Gastroesophageal sphincter (tissue), 4 donors: ENCODE results near the gene TIGAR. TPM values are rescaled to one million over a fixed set of nuclear protein-coding genes. Genes with fewer than 3 reads are reported as not detected.

ENCODE experiments used
- ATAC-seq: fragments of 150-250 bp; one replicate; pipeline ENCODE4 v1.9.1; 2016; ENCODE audit warnings: mild to moderate bottlenecking, moderate library complexity
- H3K27ac ChIP-seq, 4 donors: fragments of 200-600 bp; sonication (generic) in 3 of 4; 1 replicate in 3 of 4; 2 replicates in 1 of 4; pipeline ENCODE4 v1.5.1; 2016 to 2019
- H3K27me3 ChIP-seq: fragments of 200-600 bp; sonication (generic); one replicate; pipeline ENCODE4 v1.5.1; 2019
- H3K36me3 ChIP-seq, 2 donors: fragments of 200-600 bp; sonication (generic); one replicate each; pipeline ENCODE4 v1.5.1; 2019; ENCODE audit warnings: control low read depth in 1 of 2
- H3K4me1 ChIP-seq, 3 donors: fragments of 200-600 bp; sonication (generic); 1 replicate in 2 of 3; 2 replicates in 1 of 3; pipeline ENCODE4 v1.5.1; 2016 to 2019; ENCODE audit warnings: control low read depth in 2 of 3
- H3K4me3 ChIP-seq, 2 donors: fragments of 200-600 bp; sonication (generic); one replicate each; pipeline ENCODE4 v1.5.1; 2019; ENCODE audit warnings: mild to moderate bottlenecking in 1 of 2, moderate library complexity in 1 of 2
- H3K9me3 ChIP-seq, 3 donors: fragments of 200-600 bp; sonication (generic); one replicate each; pipeline ENCODE4 v1.5.1; 2017 to 2019; ENCODE audit warnings: control low read depth in 2 of 3
- EP300 ChIP-seq: sonication (generic); formaldehyde crosslinking; IDR thresholded peaks from one replicate; pipeline ENCODE4 v1.6.1; 2017; ENCODE audit warnings: antibody characterized with exemption, mild to moderate bottlenecking
- POLR2A ChIP-seq, 2 donors: fragments of 450-650 bp; IDR thresholded peaks; one replicate each; pipeline ENCODE4 v1.6.1; 2017; ENCODE audit warnings: antibody characterized with exemption in 2 of 2, mild to moderate bottlenecking in 2 of 2, moderate library complexity in 1 of 2
- POLR2AphosphoS5 ChIP-seq: sonication (generic); formaldehyde crosslinking; IDR thresholded peaks from one replicate; pipeline ENCODE4 v1.6.1; 2017; ENCODE audit warnings: antibody characterized with exemption
- WGBS, 2 donors: methylation state at CpG; one replicate each; pipeline ENCODE4 v1.1.5; 2018; ENCODE audit warnings: low coverage in 1 of 2; 5-methylcytosine and 5-hydroxymethylcytosine counted together
- total RNA-seq, 4 donors: library from RNA; depleted of rRNA; stranded (reverse); fragments of >200 nt; gene quantifications; one replicate each; pipeline ENCODE4 v1.1.0, GENCODE V29; 2016
- TF ChIP-seq, protein P1 (sequence below), 4 experiments: fragments of 200-600 bp in 2 of 4; fragments of 450-650 bp in 2 of 4; sonication (generic) in 1 of 4; IDR thresholded peaks; one replicate each; pipeline ENCODE4 v1.5.1; 2017 to 2019; ENCODE audit warnings: antibody characterized with exemption in 4 of 4, mild to moderate bottlenecking in 2 of 4, moderate library complexity in 2 of 4

TIGAR gene
- total RNA-seq, 4 donors from 2014 or later: 4.6 to 10.5 (median 8.5) TPM

DNA sequence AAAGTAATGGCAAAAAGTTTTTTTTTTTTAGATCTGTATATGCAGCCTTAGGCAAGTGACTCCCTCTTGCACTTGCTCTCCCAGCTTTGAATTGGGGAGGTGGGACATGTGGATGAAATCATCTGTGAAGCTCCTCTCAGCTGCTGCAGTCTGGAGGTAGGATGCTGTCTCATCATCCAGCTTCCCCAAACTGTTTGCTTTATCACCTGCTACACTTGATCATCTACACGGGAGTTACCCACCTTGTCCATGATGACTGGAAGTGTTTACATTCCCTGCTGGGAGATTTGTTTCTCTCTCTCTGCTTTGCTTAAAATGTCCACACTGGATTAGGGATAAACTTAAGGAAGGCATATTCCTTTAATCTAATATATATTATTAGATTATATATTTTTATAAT, 67.0 kb downstream of the TIGAR start:
- no peaks in the 10 kb centered on the region for H3K4me1 ChIP-seq
- no peak overlapping the region for H3K27ac ChIP-seq
- H3K9me3 ChIP-seq: no peaks in the 10 kb centered on the region
- no peak for ATAC-seq
- H3K4me3 ChIP-seq: no peak overlapping the region
- no peaks in the 10 kb centered on the region for H3K36me3 ChIP-seq
- H3K27me3 ChIP-seq: peaks cover 5% of the 10 kb centered on the region
- WGBS, 2 donors: 33 to 45% methylated on average over 1 of the region's 1 CpG
- TF ChIP-seq POLR2AphosphoS5: no peak
- TF ChIP-seq, protein P1, sequence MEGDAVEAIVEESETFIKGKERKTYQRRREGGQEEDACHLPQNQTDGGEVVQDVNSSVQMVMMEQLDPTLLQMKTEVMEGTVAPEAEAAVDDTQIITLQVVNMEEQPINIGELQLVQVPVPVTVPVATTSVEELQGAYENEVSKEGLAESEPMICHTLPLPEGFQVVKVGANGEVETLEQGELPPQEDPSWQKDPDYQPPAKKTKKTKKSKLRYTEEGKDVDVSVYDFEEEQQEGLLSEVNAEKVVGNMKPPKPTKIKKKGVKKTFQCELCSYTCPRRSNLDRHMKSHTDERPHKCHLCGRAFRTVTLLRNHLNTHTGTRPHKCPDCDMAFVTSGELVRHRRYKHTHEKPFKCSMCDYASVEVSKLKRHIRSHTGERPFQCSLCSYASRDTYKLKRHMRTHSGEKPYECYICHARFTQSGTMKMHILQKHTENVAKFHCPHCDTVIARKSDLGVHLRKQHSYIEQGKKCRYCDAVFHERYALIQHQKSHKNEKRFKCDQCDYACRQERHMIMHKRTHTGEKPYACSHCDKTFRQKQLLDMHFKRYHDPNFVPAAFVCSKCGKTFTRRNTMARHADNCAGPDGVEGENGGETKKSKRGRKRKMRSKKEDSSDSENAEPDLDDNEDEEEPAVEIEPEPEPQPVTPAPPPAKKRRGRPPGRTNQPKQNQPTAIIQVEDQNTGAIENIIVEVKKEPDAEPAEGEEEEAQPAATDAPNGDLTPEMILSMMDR (IDR thresholded peaks at IDR 0.05): no peak
- TF ChIP-seq EP300: no peak
- no peak for TF ChIP-seq POLR2A (IDR thresholded peaks at IDR 0.05)

DNA sequence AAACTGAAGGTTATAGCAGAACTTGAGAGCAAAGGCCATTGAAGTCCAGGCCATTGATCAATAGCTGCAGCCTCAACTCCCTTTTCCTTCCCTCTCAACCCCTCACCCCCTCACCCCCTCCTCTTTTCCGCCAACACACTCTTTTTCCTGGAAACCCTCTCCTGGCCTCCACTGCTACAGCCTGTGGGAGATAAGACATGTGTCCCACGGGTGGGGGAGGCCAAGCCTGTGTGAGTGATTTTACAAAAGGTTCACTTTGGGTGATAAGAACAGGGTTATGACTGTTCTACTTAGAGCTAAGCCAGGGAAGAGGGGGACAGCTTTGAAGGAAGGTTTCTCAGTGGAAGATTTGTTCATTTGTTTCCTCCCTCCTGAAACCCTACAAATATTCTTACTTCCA, 67.6 kb downstream of the TIGAR start:
- H3K36me3 ChIP-seq: no peaks in the 10 kb centered on the region
- no peaks in the 10 kb centered on the region for H3K4me1 ChIP-seq
- H3K27ac ChIP-seq: no peak overlapping the region
- WGBS, 2 donors: 60 to 80% methylated on average over 1 of the region's 2 CpGs
- TF ChIP-seq EP300: no peak
- TF ChIP-seq, protein P1 (IDR thresholded peaks at IDR 0.05): no peak
- TF ChIP-seq POLR2A (IDR thresholded peaks at IDR 0.05): no peak
- no peak for TF ChIP-seq POLR2AphosphoS5
- H3K27me3 ChIP-seq: peaks cover 5% of the 10 kb centered on the region
- H3K4me3 ChIP-seq: no peak overlapping the region
- H3K9me3 ChIP-seq: no peaks in the 10 kb centered on the region
- no peak for ATAC-seq

DNA sequence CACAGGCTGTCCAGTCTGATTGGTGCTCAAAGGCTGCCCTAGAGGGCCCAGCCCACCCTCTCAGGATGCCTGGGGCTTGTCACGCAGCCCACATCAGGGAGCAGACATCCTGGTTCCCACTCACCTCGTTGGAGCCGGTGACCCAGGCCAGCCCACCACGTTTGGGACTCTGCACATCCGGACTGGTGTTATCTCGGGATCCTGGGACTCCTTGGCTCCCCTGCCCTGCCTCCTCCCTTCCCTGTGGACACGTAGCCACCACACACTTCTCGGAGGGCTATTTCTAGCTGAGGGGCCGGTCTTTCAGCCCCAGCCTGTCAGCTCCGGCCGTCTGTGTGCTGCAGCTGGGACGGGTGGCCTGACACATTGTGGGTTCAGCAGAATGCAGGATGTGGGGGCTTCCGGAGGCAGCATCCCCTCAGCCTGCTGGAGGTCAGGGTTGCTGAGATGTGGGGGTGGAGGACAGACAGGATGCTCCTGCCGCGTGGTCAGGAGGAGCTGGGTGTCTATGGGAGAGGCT, 71.3 kb downstream of the TIGAR start:
- H3K9me3 ChIP-seq: no peaks in the 10 kb centered on the region
- peaks cover 5% of the 10 kb centered on the region for H3K27me3 ChIP-seq
- no peak overlapping the region for H3K27ac ChIP-seq
- ATAC-seq: peak; percentile 34
- TF ChIP-seq EP300 (no peak), POLR2AphosphoS5 (no peak), POLR2A (IDR thresholded peaks at IDR 0.05) (no peak)
- TF ChIP-seq, protein P1 (IDR thresholded peaks at IDR 0.05): no peak
- no peaks in the 10 kb centered on the region for H3K4me1 ChIP-seq
- no peak overlapping the region for H3K4me3 ChIP-seq
- no peaks in the 10 kb centered on the region for H3K36me3 ChIP-seq
- no CpG with 5 or more reads among the region's 15 CpGs for WGBS, 2 donors

DNA sequence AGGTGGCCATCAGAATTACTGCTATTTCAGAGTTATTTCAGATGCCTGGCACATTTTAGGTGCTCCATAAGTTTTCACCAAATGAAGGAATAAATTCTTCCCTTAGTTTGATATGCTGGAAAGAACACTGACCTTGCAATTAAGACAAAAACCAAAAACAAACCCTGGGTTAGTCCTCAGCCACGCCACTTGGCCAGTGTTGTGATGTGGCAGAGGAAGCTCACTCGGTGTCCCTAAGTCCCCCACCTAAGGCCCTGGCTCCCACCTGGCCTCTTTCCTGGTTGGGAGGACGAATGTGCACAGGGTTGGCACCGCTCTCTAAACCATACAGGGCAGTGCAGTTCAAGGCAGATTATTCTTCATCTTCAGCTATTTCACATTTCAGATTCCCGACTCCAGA, 72.2 kb downstream of the TIGAR start:
- no peak overlapping the region for H3K27ac ChIP-seq
- H3K36me3 ChIP-seq: no peaks in the 10 kb centered on the region
- no peak for ATAC-seq
- WGBS, 2 donors: 51 to 73% methylated on average over 3 to 4 of the region's 5 CpGs
- no peaks in the 10 kb centered on the region for H3K4me1 ChIP-seq
- TF ChIP-seq EP300 (no peak), POLR2AphosphoS5 (no peak), POLR2A (IDR thresholded peaks at IDR 0.05) (no peak)
- TF ChIP-seq, protein P1 (IDR thresholded peaks at IDR 0.05): no peak
- no peaks in the 10 kb centered on the region for H3K9me3 ChIP-seq
- peaks cover 5% of the 10 kb centered on the region for H3K27me3 ChIP-seq
- no peak overlapping the region for H3K4me3 ChIP-seq

DNA sequence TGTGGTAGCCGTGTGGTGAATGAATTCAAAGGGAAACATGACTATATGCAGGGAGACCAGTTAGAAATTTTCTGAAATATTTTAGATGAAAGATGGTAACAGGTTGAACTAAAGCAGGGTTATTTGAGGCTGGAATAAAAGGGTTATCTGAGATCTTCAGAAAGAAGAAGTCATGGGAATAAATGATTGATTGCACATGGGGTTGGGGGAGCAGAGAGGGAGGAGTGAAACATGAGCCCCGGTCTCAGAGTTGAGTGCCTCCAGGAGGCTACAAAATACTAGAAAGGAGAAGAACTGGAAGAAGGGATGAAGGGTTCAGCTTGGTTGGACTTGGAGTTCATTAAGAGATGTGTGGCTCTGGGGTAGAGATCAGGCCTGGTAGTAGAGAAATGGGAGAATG, 74.8 kb downstream of the TIGAR start:
- no peak for ATAC-seq
- WGBS, 2 donors: 40 to 52% methylated on average over 1 to 2 of the region's 2 CpGs
- Histone ChIP-seq H3K27me3 (peaks cover 5% of the 10 kb centered on the region), H3K36me3 (no peaks in the 10 kb centered on the region), H3K4me1 (no peaks in the 10 kb centered on the region), H3K9me3 (no peaks in the 10 kb centered on the region), H3K27ac (no peak overlapping the region), H3K4me3 (no peak overlapping the region)
- TF ChIP-seq POLR2AphosphoS5 (no peak), EP300 (no peak), POLR2A (IDR thresholded peaks at IDR 0.05) (no peak)
- TF ChIP-seq, protein P1 (IDR thresholded peaks at IDR 0.05): no peak
